Islet of Langerhans (tissue), 1 donor: Measurements from ENCODE around the gene RAB6B.

Experiments used
- FAIRE-seq: peaks from one replicate; lab custom pipeline; 2011; peaks lifted over from hg19 to GRCh38; lab: Jason Lieb, UNC

RAB6B gene

DNA sequence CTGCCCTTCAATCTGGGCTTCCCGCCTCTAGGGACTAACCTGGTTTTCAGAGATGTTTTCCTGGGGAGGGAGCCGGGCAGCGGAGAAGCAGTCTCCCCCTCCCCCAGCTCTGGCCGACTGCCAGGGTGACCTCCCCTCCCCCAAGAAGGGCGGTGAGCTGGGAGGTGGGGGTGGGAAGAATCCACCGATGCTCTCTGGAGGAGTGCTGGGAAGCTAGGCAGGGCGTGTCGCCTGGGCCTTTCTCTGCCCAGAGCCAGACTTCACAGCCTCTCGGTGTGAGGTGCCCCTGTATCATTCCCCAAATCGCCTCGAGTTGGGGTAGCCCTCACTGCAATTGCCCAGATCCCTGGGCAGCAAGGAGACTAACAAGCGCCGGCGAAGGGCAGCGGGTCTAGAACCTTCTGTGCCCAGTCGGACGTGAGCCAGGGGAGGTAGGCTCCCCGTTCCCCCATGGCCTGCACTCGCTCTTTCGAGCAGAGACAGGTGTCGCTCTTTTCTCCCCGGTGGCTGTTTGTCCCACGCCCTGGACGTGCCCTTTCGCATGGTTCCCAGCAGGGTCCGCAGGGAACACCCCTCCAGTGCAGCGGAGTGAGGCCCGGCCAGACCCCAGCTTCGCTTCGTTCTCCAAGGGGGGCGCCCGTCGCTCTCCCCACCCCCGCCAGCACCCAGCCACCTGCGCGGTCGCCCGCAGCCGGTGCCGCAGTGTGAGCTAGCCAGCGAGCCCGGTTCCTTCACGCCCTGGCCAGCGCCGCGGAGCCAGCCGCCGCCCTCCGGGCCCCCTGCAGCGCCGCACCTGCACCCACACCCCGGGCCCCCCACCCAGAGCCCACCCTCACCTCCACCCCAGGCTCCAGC, 1.1 kb downstream of the RAB6B start:
- FAIRE-seq, result no peak

- FAIRE-seq, result no peak
Observed at GRCh38 chr3:133893683-133894352, 1.9 kb downstream of the RAB6B start.

GRCh38 chr3:133892541-133893231, 3.0 kb downstream of the RAB6B start:
- no peak for FAIRE-seq

GRCh38 chr3:133891662-133892378, 3.9 kb downstream of the RAB6B start:
- FAIRE-seq, result no peak

DNA sequence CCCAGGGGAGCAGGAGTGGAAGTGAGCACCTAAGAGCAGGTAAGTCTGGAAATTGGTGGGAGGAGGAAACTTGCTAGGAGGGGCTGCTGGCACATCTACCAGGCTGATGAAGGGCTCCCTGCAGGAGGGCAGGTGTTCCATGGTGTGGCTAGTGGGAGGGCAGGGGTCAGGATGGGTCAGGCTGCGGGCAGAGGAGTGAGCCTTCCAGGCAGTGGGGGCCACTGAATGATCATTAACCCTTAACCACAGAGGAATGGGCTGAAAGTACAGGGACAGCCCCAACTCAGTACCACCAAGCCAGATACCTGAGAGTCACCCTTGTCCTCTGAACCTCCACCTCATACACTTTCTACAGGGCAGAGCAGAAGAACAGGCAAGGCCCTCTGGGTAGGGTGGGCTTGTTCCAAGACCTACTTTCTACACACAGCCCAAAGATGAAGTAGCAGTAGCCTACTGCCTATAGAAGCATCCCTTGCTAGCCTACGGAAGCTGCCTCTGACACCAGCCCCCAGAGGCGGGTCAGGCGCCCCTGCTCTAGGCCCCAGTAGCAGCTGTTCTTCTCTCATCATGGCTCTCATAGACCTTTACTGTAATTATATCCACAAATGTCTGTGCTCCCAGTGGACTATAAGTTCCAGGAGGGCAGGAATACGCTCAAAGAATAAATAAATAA, 4.6 kb downstream of the RAB6B start:
- no peak for FAIRE-seq

DNA sequence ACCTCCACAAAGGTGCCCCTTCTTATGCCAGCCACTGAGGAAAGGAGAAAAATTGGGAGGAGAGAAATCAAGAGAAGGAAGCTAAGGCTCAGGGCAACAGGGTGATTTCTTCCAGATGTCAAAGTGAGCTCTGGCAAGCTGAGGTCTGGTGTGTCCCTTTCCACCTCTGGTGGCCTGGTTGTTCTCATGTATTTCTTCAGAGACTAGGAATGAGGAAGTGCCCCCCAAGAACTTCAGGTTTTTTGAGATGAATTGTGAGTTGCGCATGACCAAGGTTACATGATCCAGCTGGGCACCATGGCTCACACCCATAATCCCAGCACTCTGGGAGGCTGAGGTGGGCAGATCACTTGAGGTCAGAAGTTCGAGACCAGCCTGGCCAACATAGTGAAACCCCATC, 5.6 kb downstream of the RAB6B start:
- no peak for FAIRE-seq

DNA sequence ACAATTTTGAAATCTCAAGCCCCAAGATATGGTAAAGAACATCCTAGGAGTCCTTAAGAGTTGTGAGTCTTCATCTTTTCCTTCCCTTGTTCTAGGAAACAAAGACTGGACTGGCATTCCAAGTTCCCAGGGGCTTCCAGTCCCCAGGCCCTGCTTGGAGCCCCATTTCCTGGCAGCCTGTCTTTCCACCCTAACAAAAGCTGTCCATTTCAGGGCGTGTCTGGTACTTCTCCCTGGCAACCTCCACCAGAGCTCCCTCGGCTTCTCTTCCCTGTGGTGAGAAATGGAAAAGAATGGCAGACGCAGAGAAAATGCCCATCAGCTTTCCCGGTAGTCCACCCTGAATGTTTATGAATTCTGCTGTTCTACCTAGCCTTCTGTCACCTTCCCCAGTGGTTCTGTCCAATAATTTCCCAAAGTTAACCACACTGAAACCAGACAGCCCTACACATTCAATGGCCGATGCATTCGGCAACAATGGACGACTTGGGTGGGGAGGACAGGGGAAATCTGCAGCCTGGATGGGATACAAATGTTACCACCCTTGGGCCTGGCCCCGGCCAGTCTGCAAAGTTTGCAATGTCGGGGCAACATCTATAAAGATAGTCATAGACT, 6.8 kb downstream of the RAB6B start:
- FAIRE-seq, result no peak

DNA sequence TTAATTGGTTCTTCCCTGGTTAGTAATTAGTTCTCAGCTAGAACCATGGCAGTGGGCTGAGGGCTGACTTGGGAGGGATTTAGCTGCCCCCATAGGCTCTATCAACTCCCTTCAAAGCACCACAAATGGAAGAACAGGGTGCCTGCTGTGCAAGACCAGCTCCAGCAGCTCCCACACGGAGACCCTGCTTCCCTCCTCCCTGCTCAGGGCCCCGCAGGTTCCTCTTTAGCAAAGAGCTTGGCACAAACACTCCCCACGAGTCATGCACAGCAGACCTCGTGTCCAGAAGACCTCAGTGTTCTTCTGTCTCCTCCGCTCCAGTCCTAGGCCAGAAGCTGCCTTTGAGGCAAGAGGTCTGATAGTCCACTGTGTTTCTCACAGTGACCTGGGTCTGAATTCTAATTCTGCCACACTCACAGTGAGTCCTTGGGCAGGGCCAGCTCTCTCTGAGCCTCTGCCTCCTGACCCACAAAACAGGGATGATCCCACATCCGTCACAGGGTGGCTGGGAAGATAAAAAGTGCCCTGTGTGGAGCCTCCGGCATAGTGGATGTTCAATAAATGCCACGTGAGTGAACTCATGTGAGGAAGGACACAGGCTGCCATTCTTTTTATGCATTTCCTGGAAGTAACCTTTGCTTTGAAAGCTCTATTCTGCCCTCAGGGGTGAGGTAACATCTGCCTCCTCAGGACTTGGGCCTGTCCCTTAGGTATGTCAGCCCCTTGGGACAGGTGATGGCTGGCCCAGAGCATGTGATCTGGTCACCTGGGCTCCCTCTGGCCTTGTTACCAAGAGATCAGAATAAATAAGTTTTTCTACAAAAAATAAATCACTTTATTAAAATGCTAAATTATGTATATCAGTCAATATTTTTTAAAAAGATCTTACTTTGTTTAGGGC, 7.6 kb downstream of the RAB6B start:
- no peak for FAIRE-seq

DNA sequence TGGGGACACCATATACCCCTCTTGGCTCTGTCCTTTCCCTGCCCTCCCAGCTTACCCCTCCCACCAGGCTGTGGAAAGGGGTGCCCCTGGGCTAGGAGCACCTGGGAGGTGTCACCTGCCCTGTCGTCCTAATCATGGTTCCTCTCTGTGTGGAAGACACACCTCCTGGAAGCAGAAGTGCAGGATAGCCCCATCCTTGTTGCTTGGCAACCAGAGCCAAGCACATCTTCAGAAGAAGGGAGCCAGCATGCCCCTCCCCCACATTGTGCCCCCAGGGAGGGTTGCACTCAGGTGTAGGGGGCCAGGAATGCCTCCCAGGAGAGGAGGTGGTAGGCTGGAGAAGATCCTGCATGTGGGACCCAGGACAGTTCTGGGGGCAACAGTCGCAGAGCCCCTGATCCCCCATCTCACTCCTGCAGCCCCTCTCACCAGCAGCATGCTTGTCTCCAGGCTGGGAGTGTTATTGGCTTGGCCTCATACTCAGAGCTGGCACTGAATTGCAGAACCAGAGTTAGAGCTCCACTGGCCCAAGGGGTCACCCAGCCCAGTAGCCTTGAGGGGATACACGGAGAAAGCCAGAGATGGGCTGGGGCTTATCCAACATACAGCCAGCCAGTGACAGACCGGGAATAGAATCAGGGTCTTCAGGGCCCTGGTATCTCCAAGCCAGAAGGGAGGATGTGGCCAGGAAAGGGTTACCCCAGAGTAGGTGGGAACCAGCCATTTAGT, 8.4 kb downstream of the RAB6B start:
- FAIRE-seq, result no peak

- FAIRE-seq, result no peak
Observed at GRCh38 chr3:133886031-133886722, 9.5 kb downstream of the RAB6B start.

- no peak for FAIRE-seq
Observed at GRCh38 chr3:133884887-133885711, 10.6 kb downstream of the RAB6B start.

- no peak for FAIRE-seq
Observed at GRCh38 chr3:133884054-133884886, 11.4 kb downstream of the RAB6B start.

DNA sequence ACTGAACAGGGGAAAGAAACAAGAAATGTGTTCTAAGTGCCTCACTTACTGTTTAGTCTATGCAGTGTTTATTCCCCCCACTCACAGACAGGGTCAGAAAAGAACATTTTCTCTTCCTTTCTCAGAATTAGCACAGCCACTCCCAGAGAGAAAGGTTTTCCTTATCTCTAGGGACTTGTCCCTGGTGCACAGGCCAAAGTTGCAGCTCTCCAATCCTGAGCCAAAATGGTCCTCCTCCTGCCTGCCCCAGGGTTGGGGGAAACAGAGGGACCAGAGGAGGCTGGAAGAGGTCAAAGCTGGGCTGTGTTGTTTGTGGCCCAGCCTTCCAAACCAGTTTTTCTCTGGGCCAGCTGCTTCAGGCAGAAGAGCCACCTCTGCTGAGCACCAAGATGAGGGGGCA, 12.0 kb downstream of the RAB6B start:
- no peak for FAIRE-seq

DNA sequence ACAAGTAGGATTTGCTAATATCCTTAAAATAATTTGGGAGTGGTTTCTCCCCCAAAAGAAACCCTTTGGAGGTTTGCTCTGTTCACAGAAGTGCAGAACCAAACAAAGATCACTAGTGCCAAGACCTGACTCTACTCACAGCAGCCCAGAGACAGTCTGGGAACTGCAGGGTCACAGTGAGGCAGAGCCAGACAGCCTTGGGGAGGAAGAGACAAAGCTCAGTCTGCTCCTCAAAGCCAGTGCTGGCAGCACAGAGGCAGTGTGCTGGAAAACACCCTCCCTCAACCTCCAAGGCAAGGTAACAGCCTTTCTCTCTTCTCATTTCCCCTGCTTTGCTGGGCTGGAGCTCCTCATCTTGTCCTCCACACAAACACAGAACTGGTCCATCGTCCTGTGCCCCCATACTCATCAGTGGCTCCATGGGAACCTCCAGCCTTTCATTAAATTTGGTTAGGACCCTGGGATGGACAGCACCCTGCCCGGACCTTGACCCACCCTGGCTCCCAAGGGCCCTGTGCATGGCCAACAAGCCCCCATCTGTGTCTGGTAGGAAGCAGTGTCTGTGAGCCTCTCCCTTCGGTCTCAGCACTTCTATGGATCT, 12.6 kb downstream of the RAB6B start:
- FAIRE-seq, result no peak

GRCh38 chr3:133881939-133882825, 13.5 kb downstream of the RAB6B start:
- no peak for FAIRE-seq

DNA sequence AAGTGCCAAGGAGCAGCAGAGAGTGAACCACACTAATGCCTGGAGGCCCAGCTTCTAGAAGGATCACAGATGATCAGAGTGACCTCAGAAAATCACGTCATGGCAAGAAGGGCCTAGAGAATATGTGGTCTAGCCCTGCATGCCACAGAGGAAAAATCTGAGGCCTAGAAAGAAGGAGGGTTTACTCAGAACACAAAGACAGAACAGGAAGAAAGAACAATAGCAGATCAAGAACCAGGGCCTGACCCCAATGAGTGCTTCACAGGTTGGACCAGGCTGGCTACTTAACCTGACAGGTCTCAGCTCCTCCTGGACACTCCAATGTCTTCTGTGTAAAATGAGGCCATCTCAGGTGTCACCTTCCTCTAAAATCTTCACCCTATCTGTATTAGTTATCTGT, 14.2 kb downstream of the RAB6B start:
- no peak for FAIRE-seq
